Right atrium auricular region (tissue), 2 donors: Measurements from ENCODE around the gene HCK. TPM values are rescaled to one million over a fixed set of nuclear protein-coding genes. Genes with fewer than 3 reads are reported as not detected.

Experiments used
- DNase-seq: peaks from one replicate; pipeline ENCODE4 v3.0.0-alpha.2; 2019; ENCODE audit warnings: low spot score
- H3K27ac ChIP-seq, 2 donors: fragments of 200-600 bp; sonication (generic); 1 replicate in 1 of 2; 2 replicates in 1 of 2; pipeline ENCODE4 v1.5.1; 2016 to 2019
- H3K27me3 ChIP-seq, 2 donors: fragments of 200-600 bp; sonication (generic); one replicate each; pipeline versions ENCODE4 v1.5.1 to v1.6.0; 2017 to 2019
- H3K36me3 ChIP-seq: fragments of 200-600 bp; sonication (generic); one replicate; pipeline ENCODE4 v1.5.1; 2016
- H3K4me1 ChIP-seq, 2 donors: fragments of 200-600 bp; sonication (generic); one replicate each; pipeline versions ENCODE4 v1.5.1 to v1.6.0; 2017 to 2019
- H3K4me3 ChIP-seq, 2 donors: fragments of 200-600 bp; sonication (generic); 1 replicate in 1 of 2; 2 replicates in 1 of 2; pipeline ENCODE4 v1.5.1; 2017 to 2019; ENCODE audit warnings: mild to moderate bottlenecking in 1 of 2, moderate library complexity in 1 of 2
- H3K9me3 ChIP-seq, 2 donors: fragments of 200-600 bp; sonication (generic); one replicate each; pipeline ENCODE4 v1.5.1; 2019
- total RNA-seq, 2 donors: library from RNA; depleted of rRNA; stranded (reverse); fragments of >200 nt; gene quantifications; one replicate each; pipeline ENCODE4 v1.1.0, GENCODE V29; 2016
- TF ChIP-seq, protein P1 (sequence below), 2 donors: fragments of 200-600 bp; sonication (generic); IDR thresholded peaks; one replicate each; pipeline ENCODE4 v1.5.1; 2019; ENCODE audit warnings: antibody characterized with exemption in 2 of 2

Gene HCK
- total RNA-seq, 2 donors from 2014 or later = 2.3 to 9.2 TPM

DNA sequence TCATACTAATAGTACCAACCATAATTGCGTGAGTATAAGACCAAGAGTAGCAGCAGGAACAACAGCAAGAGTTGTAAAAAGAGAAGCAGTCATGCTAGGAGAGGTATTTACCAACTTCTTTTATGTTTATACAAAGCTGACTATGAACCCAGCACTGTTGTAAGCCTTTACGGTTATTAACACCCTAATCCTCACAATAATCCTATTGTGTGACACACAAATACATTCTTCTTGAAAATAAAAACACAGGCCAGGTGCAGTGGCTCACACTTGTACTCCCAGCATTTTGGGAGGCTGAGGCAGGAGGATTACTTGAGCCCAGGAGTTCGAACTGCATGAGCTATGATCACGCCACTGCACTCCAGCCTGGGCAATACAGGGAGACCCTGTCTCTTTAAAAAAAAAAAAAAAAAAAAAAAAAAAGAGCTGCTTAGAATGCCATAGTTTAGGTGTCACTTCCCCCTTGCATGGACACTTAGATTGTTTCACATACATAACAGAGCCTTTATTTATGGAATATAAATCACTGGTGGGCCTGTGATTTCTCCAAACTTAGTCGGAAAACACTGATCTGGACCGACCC, 20.2 kb downstream of the HCK start:
- Histone ChIP-seq H3K27ac (no peak overlapping the region), H3K27me3 (no peaks in the 10 kb centered on the region)

DNA sequence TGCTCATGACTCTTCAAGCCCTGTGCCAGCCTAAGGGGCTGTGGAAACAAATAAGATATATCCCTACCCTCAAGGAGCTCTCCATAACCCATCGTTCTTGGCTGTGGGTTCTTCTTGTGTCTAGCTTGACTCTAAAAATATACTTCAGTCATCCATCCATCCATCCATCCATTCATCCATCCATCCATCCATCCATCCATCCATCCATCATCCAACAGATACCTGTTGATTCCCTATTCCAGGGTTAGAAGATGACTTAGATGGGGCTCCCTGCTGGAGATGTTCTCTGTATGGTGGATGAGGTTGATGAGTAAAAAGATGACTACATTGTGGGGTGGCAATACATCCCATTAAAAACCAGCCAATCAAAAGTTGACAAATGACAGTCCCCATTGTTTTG, 23.5 kb downstream of the HCK start:
- DNase-seq = no peak
- Histone ChIP-seq H3K4me3 (no peak overlapping the region), H3K27ac (no peak overlapping the region), H3K36me3 (no peaks in the 10 kb centered on the region), H3K9me3 (no peaks in the 10 kb centered on the region), H3K4me1 (no peaks in the 10 kb centered on the region), H3K27me3 (no peaks in the 10 kb centered on the region)
- TF ChIP-seq, protein P1, sequence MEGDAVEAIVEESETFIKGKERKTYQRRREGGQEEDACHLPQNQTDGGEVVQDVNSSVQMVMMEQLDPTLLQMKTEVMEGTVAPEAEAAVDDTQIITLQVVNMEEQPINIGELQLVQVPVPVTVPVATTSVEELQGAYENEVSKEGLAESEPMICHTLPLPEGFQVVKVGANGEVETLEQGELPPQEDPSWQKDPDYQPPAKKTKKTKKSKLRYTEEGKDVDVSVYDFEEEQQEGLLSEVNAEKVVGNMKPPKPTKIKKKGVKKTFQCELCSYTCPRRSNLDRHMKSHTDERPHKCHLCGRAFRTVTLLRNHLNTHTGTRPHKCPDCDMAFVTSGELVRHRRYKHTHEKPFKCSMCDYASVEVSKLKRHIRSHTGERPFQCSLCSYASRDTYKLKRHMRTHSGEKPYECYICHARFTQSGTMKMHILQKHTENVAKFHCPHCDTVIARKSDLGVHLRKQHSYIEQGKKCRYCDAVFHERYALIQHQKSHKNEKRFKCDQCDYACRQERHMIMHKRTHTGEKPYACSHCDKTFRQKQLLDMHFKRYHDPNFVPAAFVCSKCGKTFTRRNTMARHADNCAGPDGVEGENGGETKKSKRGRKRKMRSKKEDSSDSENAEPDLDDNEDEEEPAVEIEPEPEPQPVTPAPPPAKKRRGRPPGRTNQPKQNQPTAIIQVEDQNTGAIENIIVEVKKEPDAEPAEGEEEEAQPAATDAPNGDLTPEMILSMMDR (IDR thresholded peaks at IDR 0.05) = no peak

More for the DNA sequence above, 20.2 kb downstream of the HCK start:
- TF ChIP-seq, protein P1 (IDR thresholded peaks at IDR 0.05) = no peak
- no peaks in the 10 kb centered on the region for H3K36me3 ChIP-seq
- H3K9me3 ChIP-seq = no peaks in the 10 kb centered on the region
- DNase-seq = no peak
- no peaks in the 10 kb centered on the region for H3K4me1 ChIP-seq
- H3K4me3 ChIP-seq = no peak overlapping the region

DNA sequence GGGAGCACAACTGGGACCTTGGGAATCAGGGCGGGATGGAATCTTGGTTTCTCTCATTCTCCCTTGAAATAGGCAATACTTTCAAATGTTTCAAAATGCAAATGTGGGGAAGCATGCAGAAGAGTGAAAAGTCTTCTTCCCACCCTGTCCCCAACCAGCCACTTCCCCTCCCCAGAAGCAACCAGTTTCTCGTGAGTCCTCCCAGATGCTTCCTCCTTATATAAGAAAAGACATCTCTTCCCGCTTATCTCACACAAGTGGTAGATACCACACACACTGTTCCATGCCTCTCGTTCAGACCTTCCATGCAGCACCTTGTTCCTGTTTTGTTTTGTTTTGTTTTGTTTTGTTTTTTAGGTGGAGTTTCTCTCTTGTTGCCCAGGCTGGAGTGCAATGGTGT, 25.1 kb downstream of the HCK start:
- TF ChIP-seq, protein P1 (IDR thresholded peaks at IDR 0.05) = no peak
- Histone ChIP-seq H3K4me3 (no peak overlapping the region), H3K27me3 (no peaks in the 10 kb centered on the region), H3K36me3 (no peaks in the 10 kb centered on the region), H3K27ac (no peak overlapping the region), H3K9me3 (no peaks in the 10 kb centered on the region), H3K4me1 (no peaks in the 10 kb centered on the region)
- DNase-seq = no peak

GRCh38 chr20:32078322-32078721, 26.3 kb downstream of the HCK start:
- Histone ChIP-seq H3K27ac (no peak overlapping the region), H3K27me3 (no peaks in the 10 kb centered on the region), H3K36me3 (no peaks in the 10 kb centered on the region), H3K9me3 (no peaks in the 10 kb centered on the region), H3K4me3 (no peak overlapping the region), H3K4me1 (no peaks in the 10 kb centered on the region)
- DNase-seq = no peak
- TF ChIP-seq, protein P1 (IDR thresholded peaks at IDR 0.05) = no peak

GRCh38 chr20:32078791-32079190, 26.7 kb downstream of the HCK start:
- H3K27ac ChIP-seq = no peak overlapping the region
- TF ChIP-seq, protein P1 (IDR thresholded peaks at IDR 0.05) = no peak
- no peaks in the 10 kb centered on the region for H3K36me3 ChIP-seq
- DNase-seq = no peak
- H3K9me3 ChIP-seq = no peaks in the 10 kb centered on the region
- no peaks in the 10 kb centered on the region for H3K27me3 ChIP-seq
- H3K4me3 ChIP-seq = no peak overlapping the region
- no peaks in the 10 kb centered on the region for H3K4me1 ChIP-seq

DNA sequence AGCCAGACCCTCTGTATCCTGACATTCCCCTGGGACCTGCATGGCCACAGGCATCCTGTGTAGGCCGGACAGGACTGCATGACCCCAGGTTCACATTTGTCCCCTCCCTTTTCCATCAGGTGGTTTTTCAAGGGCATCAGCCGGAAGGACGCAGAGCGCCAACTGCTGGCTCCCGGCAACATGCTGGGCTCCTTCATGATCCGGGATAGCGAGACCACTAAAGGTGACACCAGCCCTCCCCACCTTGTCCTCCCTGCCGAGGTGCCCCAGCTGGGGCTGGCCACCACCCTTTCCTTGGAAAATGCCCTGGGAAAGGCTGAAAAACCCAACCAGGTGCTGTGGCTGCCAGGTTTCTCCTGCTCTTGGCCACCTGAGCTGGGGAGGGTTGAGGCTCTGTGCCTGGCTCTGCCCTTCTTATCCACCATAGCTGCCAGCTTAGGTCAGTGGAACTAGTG, 27.6 kb downstream of the HCK start:
- no peaks in the 10 kb centered on the region for H3K4me1 ChIP-seq
- H3K27ac ChIP-seq = no peak overlapping the region
- no peaks in the 10 kb centered on the region for H3K27me3 ChIP-seq
- no peaks in the 10 kb centered on the region for H3K9me3 ChIP-seq
- H3K4me3 ChIP-seq = no peak overlapping the region
- no peaks in the 10 kb centered on the region for H3K36me3 ChIP-seq
- TF ChIP-seq, protein P1 (IDR thresholded peaks at IDR 0.05) = no peak
- DNase-seq = no peak
